ENCODE measurements around the gene MALRD1.

GRCh38 chr10:19592276-19592675 is 543.7 kb downstream of the MALRD1 start:
- no peak for TF ChIP-seq CTCF (IDR thresholded peaks at IDR 0.05)
- no peak for TF ChIP-seq POLR2AphosphoS5 (IDR thresholded peaks at IDR 0.05; ENCODE audit: low read depth, low read length)
- TF ChIP-seq, protein P1, sequence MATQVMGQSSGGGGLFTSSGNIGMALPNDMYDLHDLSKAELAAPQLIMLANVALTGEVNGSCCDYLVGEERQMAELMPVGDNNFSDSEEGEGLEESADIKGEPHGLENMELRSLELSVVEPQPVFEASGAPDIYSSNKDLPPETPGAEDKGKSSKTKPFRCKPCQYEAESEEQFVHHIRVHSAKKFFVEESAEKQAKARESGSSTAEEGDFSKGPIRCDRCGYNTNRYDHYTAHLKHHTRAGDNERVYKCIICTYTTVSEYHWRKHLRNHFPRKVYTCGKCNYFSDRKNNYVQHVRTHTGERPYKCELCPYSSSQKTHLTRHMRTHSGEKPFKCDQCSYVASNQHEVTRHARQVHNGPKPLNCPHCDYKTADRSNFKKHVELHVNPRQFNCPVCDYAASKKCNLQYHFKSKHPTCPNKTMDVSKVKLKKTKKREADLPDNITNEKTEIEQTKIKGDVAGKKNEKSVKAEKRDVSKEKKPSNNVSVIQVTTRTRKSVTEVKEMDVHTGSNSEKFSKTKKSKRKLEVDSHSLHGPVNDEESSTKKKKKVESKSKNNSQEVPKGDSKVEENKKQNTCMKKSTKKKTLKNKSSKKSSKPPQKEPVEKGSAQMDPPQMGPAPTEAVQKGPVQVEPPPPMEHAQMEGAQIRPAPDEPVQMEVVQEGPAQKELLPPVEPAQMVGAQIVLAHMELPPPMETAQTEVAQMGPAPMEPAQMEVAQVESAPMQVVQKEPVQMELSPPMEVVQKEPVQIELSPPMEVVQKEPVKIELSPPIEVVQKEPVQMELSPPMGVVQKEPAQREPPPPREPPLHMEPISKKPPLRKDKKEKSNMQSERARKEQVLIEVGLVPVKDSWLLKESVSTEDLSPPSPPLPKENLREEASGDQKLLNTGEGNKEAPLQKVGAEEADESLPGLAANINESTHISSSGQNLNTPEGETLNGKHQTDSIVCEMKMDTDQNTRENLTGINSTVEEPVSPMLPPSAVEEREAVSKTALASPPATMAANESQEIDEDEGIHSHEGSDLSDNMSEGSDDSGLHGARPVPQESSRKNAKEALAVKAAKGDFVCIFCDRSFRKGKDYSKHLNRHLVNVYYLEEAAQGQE (IDR thresholded peaks at IDR 0.05; ENCODE audit: insufficient read depth in 1 of 2, low read depth in 2 of 2, low read length in 1 of 2): no peak
- TF ChIP-seq TCF7L2 (IDR thresholded peaks at IDR 0.05; ENCODE audit: low read depth, low read length): no peak

Data from Panc1 (cell line).